Duodenal mucosa (tissue), 2 donors: ENCODE measurements around the gene NLGN4X.
"Not testable (repeated sequence)": the region's sequence is repeated elsewhere in the genome, so short reads cannot be mapped to it uniquely, and the experiment has no call there.

Experiments
- H3K27ac ChIP-seq: one replicate; pipeline ENCODE4 v1.7.0; 2013; ENCODE audit warnings: low read depth, low read length
- H3K27me3 ChIP-seq, 2 donors: one replicate each; pipeline ENCODE4 v1.7.0; 2013; ENCODE audit warnings: low read length in 2 of 2, control low read depth in 1 of 2; ENCODE audit not compliant: insufficient read depth in 2 of 2, control insufficient read depth in 1 of 2
- H3K36me3 ChIP-seq, 2 donors: one replicate each; pipeline ENCODE4 v1.7.0; 2013; ENCODE audit warnings: low read length in 2 of 2, control low read depth in 1 of 2; ENCODE audit not compliant: insufficient read depth in 2 of 2, control insufficient read depth in 1 of 2
- H3K4me1 ChIP-seq, 2 donors: one replicate each; pipeline ENCODE4 v1.7.0; 2013; ENCODE audit warnings: low read length in 2 of 2, control low read depth in 1 of 2; ENCODE audit not compliant: insufficient read depth in 2 of 2, control insufficient read depth in 1 of 2
- H3K4me3 ChIP-seq, 2 donors: one replicate each; pipeline ENCODE4 v1.7.0; 2013; ENCODE audit warnings: low read length in 2 of 2, low read depth in 1 of 2
- H3K9ac ChIP-seq, 2 donors: one replicate each; pipeline ENCODE4 v1.7.0; 2013; ENCODE audit warnings: low read length in 2 of 2, low read depth in 1 of 2
- H3K9me3 ChIP-seq, 2 donors: one replicate each; pipeline ENCODE4 v1.7.0; 2013; ENCODE audit warnings: low read length in 2 of 2, control low read depth in 1 of 2; ENCODE audit not compliant: control insufficient read depth in 1 of 2

The NLGN4X gene

GRCh38 chrX:5907207-5907606 lies 321.5 kb downstream of the NLGN4X start:
- Histone ChIP-seq H3K9me3 (no peaks in the 10 kb centered on the region), H3K27me3 (no peaks in the 10 kb centered on the region), H3K27ac (no peak overlapping the region), H3K4me3 (no peak overlapping the region), H3K9ac (no peak overlapping the region), H3K36me3 (no peaks in the 10 kb centered on the region), H3K4me1 (no peaks in the 10 kb centered on the region)

DNA sequence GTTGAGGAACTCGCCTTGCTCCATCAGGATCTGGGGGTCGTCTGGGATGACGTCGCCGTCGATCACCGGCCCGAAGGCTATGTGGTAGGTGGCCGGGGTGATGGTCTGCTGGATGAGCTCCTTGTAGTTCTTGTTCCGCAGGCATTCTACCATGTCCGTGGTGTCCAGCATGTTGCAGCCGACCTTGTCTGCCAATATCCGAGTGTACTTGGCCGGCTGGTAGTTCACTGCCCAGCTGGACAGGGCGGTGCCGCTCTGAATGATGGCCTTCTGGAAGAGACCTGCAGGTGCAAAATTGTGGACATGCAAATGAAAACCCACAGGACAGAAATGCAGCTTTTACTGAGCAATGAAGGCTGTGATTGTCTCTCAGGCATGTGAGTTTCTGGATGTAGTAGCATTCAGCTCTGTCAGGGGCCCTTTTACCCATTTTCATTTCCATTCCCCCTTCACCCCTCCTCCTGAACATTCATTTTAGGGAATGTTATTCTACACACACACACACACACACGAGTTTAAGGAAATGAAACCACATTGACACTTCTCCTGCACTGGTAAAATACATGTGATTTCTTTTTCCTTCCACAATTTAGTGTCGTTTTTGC lies 325.0 kb downstream of the NLGN4X start:
- H3K4me3 ChIP-seq, H3K9me3 ChIP-seq, H3K4me1 ChIP-seq, H3K27me3 ChIP-seq, H3K27ac ChIP-seq, H3K9ac ChIP-seq, H3K36me3 ChIP-seq: not testable (repeated sequence)

DNA sequence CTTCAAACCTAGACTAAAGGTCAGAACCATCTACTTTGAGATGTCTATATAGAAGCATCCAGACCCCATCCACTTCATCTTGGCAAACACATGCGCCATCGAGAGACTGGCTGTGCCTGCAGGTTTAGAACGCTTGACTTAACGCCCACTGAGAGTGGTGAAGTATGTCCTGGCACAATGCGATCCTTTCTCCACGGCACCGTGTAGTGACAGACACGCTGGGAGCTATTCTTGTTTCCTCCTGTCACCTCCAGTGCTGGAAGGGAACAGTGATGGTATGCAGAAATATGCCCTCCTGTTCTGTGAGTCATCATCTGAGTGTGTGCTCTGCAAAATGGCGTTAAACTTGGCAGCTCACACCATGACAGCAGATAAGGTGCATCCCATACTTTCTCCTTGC lies 330.2 kb downstream of the NLGN4X start:
- no peak overlapping the region for H3K27ac ChIP-seq
- H3K4me1 ChIP-seq: no peaks in the 10 kb centered on the region
- H3K36me3 ChIP-seq: no peaks in the 10 kb centered on the region
- no peak overlapping the region for H3K9ac ChIP-seq
- H3K27me3 ChIP-seq: no peaks in the 10 kb centered on the region
- no peak overlapping the region for H3K4me3 ChIP-seq
- H3K9me3 ChIP-seq: no peaks in the 10 kb centered on the region

- Histone ChIP-seq H3K27me3 (no peaks in the 10 kb centered on the region), H3K9ac (no peak overlapping the region), H3K36me3 (no peaks in the 10 kb centered on the region), H3K27ac (no peak overlapping the region), H3K9me3 (no peaks in the 10 kb centered on the region), H3K4me3 (no peak overlapping the region), H3K4me1 (no peaks in the 10 kb centered on the region)
Measured at GRCh38 chrX:5891378-5891777, 337.3 kb downstream of the NLGN4X start.

DNA sequence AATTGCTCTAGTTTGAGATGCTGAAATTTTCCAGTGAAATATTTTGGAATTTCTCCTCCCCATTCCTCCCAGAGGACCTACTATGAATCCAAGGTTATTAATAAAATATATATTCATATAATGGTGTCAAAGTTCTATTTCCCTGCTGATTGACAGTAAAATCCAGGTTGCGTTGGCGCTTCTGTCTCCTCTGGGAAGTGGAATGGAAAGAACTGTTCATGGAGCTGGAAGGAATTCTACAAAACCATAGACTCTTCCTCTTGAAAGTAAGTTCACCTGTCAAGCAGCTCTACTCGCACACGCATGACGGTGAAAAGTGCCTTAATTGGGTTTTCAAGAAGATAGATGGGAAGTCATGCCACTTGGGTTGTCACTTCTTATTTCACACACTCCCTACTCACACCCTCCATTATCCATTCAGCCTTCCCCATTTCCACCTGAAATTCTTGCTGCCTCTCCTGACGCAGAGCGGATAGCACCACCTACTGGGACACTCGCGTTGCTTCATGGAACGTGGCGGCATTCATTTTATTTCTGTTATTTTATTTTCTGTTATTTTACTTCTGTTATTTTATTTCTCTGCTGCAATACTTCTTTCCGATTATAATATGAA lies 351.6 kb downstream of the NLGN4X start:
- Histone ChIP-seq H3K9ac (no peak overlapping the region), H3K4me1 (no peaks in the 10 kb centered on the region), H3K4me3 (no peak overlapping the region), H3K9me3 (peaks cover 0 to 3% of the 10 kb centered on the region in 2 donors), H3K27me3 (no peaks in the 10 kb centered on the region), H3K36me3 (no peaks in the 10 kb centered on the region), H3K27ac (no peak overlapping the region)

- peaks cover 0 to 3% of the 10 kb centered on the region in 2 donors for H3K9me3 ChIP-seq
- no peak overlapping the region for H3K9ac ChIP-seq
- H3K4me3 ChIP-seq: no peak overlapping the region
- no peaks in the 10 kb centered on the region for H3K27me3 ChIP-seq
- H3K36me3 ChIP-seq: no peaks in the 10 kb centered on the region
- no peak overlapping the region for H3K27ac ChIP-seq
- H3K4me1 ChIP-seq: no peaks in the 10 kb centered on the region
Measured at GRCh38 chrX:5870238-5870637, 358.4 kb downstream of the NLGN4X start.

- H3K9ac ChIP-seq: no peak overlapping the region
- H3K36me3 ChIP-seq: no peaks in the 10 kb centered on the region
- peaks cover 0 to 3% of the 10 kb centered on the region in 2 donors for H3K9me3 ChIP-seq
Measured at GRCh38 chrX:5869786-5870185, 358.9 kb downstream of the NLGN4X start.

GRCh38 chrX:5867778-5868177 lies 360.9 kb downstream of the NLGN4X start:
- no peaks in the 10 kb centered on the region for H3K9me3 ChIP-seq
- H3K9ac ChIP-seq: no peak overlapping the region
- H3K27ac ChIP-seq: no peak overlapping the region
- H3K36me3 ChIP-seq: no peaks in the 10 kb centered on the region
- H3K4me3 ChIP-seq: no peak overlapping the region
- no peaks in the 10 kb centered on the region for H3K4me1 ChIP-seq
- no peaks in the 10 kb centered on the region for H3K27me3 ChIP-seq

More at GRCh38 chrX:5869786-5870185, 358.9 kb downstream of the NLGN4X start:
- Histone ChIP-seq H3K4me1 (no peaks in the 10 kb centered on the region), H3K27ac (no peak overlapping the region), H3K4me3 (no peak overlapping the region), H3K27me3 (no peaks in the 10 kb centered on the region)

GRCh38 chrX:5857232-5857631 lies 371.4 kb downstream of the NLGN4X start:
- H3K27ac ChIP-seq: no peak overlapping the region
- no peaks in the 10 kb centered on the region for H3K9me3 ChIP-seq
- no peaks in the 10 kb centered on the region for H3K4me1 ChIP-seq
- no peaks in the 10 kb centered on the region for H3K36me3 ChIP-seq
- H3K27me3 ChIP-seq: no peaks in the 10 kb centered on the region
- H3K9ac ChIP-seq: no peak overlapping the region
- H3K4me3 ChIP-seq: no peak overlapping the region

DNA sequence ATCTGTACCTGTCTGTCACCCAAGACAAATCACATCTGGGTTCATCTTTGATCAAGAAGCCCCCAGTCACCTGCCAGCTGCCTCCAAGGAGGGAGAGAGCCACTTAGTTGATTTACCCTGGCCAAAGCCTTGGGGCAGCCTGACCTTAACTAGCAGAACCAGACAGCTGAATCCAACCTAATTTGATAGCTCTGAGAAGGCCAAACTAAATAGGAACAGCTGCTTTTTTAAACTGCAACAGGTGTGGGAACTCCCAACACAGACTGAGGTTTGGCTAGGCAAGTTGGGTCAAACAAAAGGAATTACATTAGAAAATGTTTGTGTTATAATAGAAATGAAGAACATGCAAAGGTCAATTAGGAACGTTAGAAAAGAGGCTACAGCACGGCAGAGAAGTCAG lies 375.7 kb downstream of the NLGN4X start:
- Histone ChIP-seq H3K9ac (no peak overlapping the region), H3K4me3 (no peak overlapping the region), H3K4me1 (no peaks in the 10 kb centered on the region), H3K27ac (no peak overlapping the region), H3K9me3 (no peaks in the 10 kb centered on the region), H3K36me3 (no peaks in the 10 kb centered on the region), H3K27me3 (no peaks in the 10 kb centered on the region)
